CD4-positive, alpha-beta T cell treated with Interleukin-6 for 4 hours (primary cell): ENCODE measurements around the gene AGMAT.

Experiments used
- DNase-seq: peaks from one replicate; pipeline ENCODE4 v3.0.0-alpha.2; 2020; ENCODE audit warnings: mixed read lengths

The AGMAT gene

DNA sequence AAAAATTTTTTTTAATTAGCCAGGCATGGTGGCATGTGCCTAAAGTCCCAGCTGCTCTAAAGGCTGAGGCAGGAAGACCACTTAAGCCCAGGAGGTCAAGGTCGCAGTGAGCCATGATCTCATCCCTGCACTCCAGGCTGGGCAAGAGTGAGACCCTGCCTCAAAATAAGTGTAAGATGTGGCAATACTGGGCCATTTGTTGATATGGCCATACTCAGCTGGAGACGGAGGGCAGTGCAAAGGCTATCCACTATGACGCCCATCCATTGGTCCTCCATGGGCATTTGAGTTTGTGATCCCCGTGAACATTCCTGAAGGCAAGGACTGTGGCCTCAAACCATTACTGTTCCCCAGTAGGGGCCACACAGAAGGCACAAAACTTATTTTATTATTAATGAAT, 62.3 kb downstream of the AGMAT start:
- DNase-seq, result no peak
